WERI-Rb-1 (cell line): ENCODE data around the gene KRTAP2-3.
"Not testable (repeated sequence)": the region's sequence is repeated elsewhere in the genome, so short reads cannot be mapped to it uniquely, and the experiment has no call there.

Experiments used
- DNase-seq: peaks from one replicate; pipeline ENCODE4 v3.0.0-alpha.2; 2020
- H3K27ac ChIP-seq: fragments of 250-450 bp; sonication (Bioruptor Pico); 2 replicates; pipeline ENCODE4 v1.5.1; 2020; ENCODE audit warnings: mild to moderate bottlenecking, moderate library complexity
- H3K27me3 ChIP-seq: fragments of 250-450 bp; sonication (Bioruptor Pico); 2 replicates; pipeline ENCODE4 v1.5.1; 2021; ENCODE audit warnings: mild to moderate bottlenecking, low read depth, moderate library complexity; ENCODE audit not compliant: insufficient read depth, severe bottlenecking
- H3K36me3 ChIP-seq: fragments of 250-450 bp; sonication (Bioruptor Pico); 2 replicates; pipeline ENCODE4 v1.5.1; 2020; ENCODE audit warnings: mild to moderate bottlenecking, moderate library complexity
- H3K4me3 ChIP-seq: 2 replicates; pipeline ENCODE4 v1.5.1; 2011; ENCODE audit warnings: low read depth, mild to moderate bottlenecking, control low read depth, low read length
- H3K9me3 ChIP-seq: fragments of 250-450 bp; sonication (Bioruptor Pico); 2 replicates; pipeline ENCODE4 v1.5.1; 2021; ENCODE audit warnings: mild to moderate bottlenecking, moderate library complexity; ENCODE audit not compliant: severe bottlenecking
- CTCF ChIP-seq: IDR thresholded peaks from 2 replicates; pipeline ENCODE4 v1.5.1; 2011; ENCODE audit warnings: low read depth, mild to moderate bottlenecking, control low read depth, inconsistent platforms, low read length

Gene KRTAP2-3

GRCh38 chr17:41058741-41059140, 1.2 kb downstream of the KRTAP2-3 start:
- Histone ChIP-seq H3K9me3 (peaks cover 5% of the 10 kb centered on the region), H3K4me3 (no peak overlapping the region), H3K27me3 (no peaks in the 10 kb centered on the region), H3K27ac (no peak overlapping the region), H3K36me3 (no peaks in the 10 kb centered on the region)
- no peak for DNase-seq
- TF ChIP-seq CTCF: no peak

GRCh38 chr17:41057547-41057946, 2.4 kb downstream of the KRTAP2-3 start:
- H3K9me3 ChIP-seq: peaks cover 5% of the 10 kb centered on the region
- no peak for DNase-seq
- H3K27ac ChIP-seq: no peak overlapping the region
- H3K27me3 ChIP-seq: no peaks in the 10 kb centered on the region
- H3K36me3 ChIP-seq: no peaks in the 10 kb centered on the region
- no peak for TF ChIP-seq CTCF
- no peak overlapping the region for H3K4me3 ChIP-seq

GRCh38 chr17:41055130-41055529, 4.8 kb downstream of the KRTAP2-3 start, which contains the start of gene KRTAP2-2:
KRTAP2-2 (minus strand) TSS chr17:41055230; CDS start chr17:41055211, 19 bp downstream.
- not testable (repeated sequence) for H3K27ac ChIP-seq, DNase-seq, H3K9me3 ChIP-seq, H3K36me3 ChIP-seq, H3K27me3 ChIP-seq, H3K4me3 ChIP-seq

- H3K27me3 ChIP-seq, H3K4me3 ChIP-seq, DNase-seq, H3K9me3 ChIP-seq, H3K36me3 ChIP-seq, H3K27ac ChIP-seq: not testable (repeated sequence)
These were observed 5.4 kb downstream of the KRTAP2-3 start for GRCh38 chr17:41054556-41054955.

GRCh38 chr17:41054025-41054424, 5.9 kb downstream of the KRTAP2-3 start:
- TF ChIP-seq CTCF: no peak
- no peak overlapping the region for H3K4me3 ChIP-seq

GRCh38 chr17:41052566-41052965, 7.3 kb downstream of the KRTAP2-3 start:
- no peaks in the 10 kb centered on the region for H3K36me3 ChIP-seq
- no peak for TF ChIP-seq CTCF
- DNase-seq: no peak

More at GRCh38 chr17:41054025-41054424, 5.9 kb downstream of the KRTAP2-3 start:
- DNase-seq: no peak
- Histone ChIP-seq H3K27ac (no peak overlapping the region), H3K27me3 (no peaks in the 10 kb centered on the region), H3K9me3 (peaks cover 5% of the 10 kb centered on the region), H3K36me3 (no peaks in the 10 kb centered on the region)

GRCh38 chr17:41049110-41049509, 10.8 kb downstream of the KRTAP2-3 start:
- H3K27ac ChIP-seq: no peak overlapping the region
- H3K27me3 ChIP-seq: no peaks in the 10 kb centered on the region
- DNase-seq: no peak
- H3K36me3 ChIP-seq: no peaks in the 10 kb centered on the region
- no peaks in the 10 kb centered on the region for H3K9me3 ChIP-seq
- no peak for TF ChIP-seq CTCF
- no peak overlapping the region for H3K4me3 ChIP-seq

More at GRCh38 chr17:41052566-41052965, 7.3 kb downstream of the KRTAP2-3 start:
- H3K27me3 ChIP-seq: no peaks in the 10 kb centered on the region
- H3K9me3 ChIP-seq: peaks cover 3% of the 10 kb centered on the region
- H3K27ac ChIP-seq: no peak overlapping the region
- no peak overlapping the region for H3K4me3 ChIP-seq
